NCI-H1436 treated with DMSO at 0.1 percent for 48 hours (cell line): ENCODE measurements around the gene TMEM212.
"Not testable (repeated sequence)": the region's sequence is repeated elsewhere in the genome, so short reads cannot be mapped to it uniquely, and the experiment has no call there.

Experiments
- DNase-seq: peaks from one replicate; lab custom pipeline; 2025; lab: John Stamatoyannopoulos, UW

Gene TMEM212

DNA sequence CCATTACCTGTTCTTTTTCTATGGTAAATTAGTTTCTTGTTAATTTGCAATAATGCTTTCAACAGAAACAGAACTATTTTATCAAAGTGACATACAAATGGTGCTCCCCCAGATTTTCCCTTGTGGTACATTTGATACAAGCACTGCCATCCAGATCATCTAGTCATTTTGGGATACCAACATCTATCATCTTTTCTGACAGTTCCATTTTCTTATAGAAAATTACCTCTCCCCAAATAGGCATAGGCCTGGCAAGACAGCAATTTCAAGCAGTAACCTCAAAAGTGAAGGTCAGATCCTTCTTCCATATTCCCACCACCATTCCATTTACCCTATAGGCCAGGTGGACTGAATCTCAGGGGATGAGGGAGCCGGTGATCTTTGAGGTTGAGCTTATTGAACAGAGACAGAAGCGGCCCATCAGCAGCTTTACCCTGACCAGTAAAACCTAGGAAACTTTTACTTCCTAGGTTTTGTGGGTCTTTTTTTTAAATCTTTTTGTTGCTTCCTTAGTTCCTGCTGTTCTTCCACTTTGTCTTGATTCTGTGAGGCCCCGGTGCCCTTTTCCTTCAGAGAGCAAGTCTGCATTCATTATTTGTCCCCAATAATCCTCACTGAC is 29.8 kb upstream of the TMEM212 start:
- DNase-seq = no peak

DNA sequence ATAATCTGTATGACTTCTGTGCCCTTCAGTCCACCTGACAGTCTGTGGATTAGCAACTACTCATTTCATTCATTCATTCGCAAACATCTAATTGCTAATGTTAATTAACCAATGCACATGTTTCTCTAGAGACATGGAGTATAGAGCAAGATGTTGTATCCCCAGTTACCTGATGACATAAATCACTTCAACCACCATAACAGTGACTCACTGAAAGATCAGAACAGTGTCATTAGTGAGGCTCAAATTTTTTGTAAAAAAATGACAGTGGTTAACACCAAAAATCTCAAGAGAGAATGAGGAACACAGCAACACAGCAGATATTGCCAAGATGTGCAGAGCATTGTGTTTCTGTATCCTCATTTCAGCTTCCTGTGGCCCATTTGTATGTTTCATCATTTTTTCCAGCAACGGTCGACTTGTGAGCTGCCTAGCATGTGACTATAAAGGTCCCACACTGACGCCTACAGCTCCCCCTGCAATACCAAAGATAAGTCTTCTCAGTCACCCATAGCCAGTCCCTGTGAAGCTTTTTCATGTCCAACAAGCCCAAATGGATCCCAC is 29.2 kb upstream of the TMEM212 start:
- DNase-seq = no peak

DNA sequence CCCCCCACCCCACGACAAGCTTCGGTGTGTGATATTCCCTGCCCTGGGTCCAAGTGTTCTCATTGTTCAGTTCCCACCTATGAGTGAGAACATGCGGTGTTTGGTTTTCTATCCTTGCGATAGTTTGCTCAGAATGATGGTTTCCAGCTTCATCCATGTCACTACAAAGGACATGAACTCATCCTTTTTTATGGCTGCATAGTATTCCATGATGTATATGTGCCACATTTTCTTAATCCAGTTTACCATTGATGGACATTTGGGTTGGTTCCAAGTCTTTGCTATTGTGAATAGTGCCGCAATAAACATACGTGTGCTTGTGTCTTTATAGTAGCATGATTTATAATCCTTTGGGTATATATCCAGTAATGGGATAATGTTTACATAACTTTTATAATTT is 28.5 kb upstream of the TMEM212 start:
- not testable (repeated sequence) for DNase-seq

DNA sequence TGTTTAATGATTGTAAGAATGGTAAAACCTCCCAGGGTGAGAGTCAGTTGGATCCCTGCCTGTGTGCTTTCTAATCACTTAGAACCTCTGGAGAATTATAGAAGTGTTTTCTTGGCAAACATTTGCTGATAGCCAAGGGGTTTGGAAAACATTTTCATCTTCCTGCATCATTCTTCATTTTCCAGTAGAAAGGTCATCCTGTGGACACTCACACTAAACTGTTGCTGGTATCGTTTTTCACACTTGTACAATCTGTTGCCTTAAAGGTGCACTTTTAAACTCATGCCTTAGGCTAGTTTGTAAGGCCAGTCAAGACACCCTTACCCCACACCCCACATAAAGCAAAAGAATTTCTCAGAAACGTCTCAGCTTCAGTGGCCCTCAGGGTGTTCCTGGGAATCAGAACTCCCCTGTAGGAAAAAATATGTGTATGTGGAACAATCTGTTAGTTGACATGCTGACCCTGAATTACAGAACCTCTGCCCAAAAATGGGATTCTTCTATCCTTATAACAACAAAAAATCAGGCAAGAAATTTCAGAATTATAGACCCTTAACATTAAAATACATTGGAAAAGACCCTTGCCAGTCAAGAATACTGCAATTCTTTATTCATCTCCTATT is 27.1 kb upstream of the TMEM212 start:
- DNase-seq = no peak

DNA sequence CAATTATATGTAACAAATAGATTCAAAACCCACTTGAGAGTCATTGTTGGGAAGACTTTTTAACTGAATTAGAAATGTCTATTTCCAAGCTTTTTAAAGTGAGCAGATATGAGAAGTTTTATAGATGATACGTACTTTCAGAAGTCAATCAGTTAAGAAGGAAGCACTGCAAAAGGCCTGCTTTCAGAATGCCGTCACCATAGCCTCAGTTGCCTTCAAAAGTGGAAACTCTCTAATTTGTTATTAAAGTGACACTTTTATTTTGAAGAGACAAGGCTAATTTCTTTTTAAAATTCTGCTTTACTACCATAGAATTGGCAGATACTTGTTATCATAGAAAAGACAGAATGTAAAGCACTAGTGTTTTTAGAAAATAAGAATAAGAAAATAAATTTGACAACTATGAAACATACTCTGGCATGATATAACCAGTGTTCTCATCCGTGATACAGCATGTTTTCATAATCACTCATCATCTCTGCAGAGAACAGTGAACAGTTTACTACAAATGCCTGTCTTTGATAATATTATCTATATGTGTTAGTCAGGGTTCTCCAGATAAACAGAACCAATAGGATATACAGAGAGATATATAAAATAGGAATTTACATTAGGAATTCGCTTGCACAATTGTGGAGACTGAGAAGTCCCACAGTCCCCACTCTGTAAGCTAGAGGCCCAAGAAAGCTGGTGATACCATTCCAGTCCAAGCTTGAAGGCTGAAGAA is 25.9 kb upstream of the TMEM212 start:
- no peak for DNase-seq

DNA sequence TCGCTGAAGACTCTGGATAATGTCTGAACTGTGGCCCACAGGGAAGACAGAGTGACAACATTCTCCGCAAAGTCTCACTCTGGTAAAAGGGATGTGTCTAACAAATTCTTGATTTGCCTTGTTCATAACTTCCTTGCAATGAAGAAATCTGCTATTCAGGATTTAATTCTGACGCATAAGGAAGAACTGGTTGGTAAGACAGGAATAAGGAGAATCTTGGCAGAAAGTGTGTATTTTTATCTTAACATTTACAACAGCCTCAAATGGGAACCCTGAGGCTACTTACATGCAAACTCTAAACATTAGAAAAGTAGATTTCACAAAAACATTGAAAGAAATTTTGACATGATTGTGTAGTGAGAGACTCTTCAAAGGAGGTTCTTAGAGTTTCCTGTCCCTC is 22.1 kb upstream of the TMEM212 start:
- DNase-seq = no peak

DNA sequence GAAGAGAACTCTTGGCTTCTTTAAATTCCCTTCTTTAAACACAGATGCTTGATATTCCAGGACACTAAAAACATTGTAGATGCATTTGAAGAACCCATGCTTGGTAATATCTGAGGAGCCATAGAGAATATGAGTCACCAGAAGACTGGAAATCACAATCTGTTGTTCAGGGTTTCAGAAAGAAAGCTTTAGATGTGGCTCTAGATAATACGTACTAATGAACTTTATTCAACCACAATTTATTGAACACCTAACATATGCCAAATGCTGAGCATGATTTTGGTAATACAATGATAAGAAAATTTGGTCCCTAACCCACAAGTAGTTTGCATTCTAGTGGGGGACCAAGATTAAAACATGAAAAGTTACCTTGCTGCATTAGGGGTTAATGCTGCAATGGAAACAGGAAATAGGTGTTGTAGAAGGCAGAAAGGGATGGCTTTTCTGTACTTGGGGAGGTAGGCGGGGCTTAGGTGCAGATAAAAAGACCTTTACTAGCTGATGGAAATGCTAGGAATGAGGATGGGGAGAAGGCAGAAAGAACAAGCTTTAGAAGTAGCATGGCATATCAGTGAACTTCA is 21.3 kb upstream of the TMEM212 start:
- no peak for DNase-seq

DNA sequence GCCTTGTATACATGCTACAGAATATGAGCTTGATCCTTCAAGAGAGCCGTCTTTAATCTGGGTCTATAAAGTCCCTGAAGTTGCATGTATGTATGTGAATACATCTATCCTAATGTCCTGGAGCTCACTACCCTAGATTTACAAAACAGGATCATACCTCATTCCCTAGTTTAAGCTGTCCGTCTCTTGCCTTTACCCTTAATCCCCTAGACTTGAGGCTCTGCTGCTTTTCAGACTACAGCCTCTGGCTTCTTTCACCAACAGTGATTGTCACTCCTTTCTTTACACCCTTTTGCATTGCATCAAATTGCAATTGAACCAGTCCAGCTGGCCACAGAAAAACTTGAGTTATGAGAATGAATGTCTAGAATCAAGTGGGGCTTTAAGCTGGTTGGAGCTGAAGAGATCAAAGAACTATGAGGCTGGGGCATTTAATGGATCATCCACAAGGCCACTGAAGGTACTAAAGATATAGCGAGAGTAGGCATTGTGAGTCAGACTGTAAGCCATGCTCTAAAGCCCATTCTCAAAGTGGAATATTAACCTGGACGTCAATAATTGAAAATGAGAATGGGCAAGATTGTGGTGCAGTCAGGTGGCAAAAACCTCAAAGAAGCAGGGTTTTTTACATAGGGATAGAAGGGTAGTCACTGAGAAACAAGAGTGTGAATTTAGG is 20.6 kb upstream of the TMEM212 start:
- DNase-seq = no peak

DNA sequence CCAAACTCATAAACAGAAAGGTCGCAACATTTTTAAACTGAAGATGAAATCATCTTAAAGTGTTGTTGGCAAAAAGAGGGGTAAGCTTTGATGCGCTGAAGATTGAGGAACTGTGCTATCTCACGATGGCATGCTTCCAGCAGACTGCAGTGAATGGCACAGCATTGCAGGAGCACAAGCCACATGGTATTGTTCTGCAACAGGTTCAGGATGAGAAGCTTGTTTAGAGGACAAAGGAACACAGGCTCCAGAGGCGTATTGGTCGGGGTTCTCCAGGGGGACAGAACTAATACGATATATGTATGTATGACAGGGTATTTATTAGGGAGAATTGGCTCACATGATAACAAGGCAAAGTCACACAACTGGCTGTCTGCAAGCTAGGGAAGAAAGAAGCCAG is 19.0 kb upstream of the TMEM212 start:
- DNase-seq = no peak

DNA sequence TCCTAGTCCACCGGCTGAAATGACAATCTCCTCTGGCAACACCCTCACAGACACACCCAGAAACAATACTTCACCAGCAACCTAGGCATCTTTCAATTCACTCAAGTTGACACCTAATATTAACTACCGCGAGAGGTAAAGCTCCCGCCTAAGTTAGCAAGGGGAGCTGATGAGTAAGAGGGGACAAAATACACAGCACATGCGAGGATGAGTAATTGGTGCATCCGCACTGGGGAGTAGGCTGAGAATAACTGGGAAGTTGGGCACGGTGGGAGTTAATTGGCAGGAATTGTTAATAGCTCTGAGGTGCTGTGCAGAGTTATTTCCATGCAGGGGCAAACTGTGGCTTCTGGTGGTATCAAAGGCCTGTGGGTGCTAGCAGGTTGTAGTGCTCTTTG is 18.3 kb upstream of the TMEM212 start:
- DNase-seq = no peak

DNA sequence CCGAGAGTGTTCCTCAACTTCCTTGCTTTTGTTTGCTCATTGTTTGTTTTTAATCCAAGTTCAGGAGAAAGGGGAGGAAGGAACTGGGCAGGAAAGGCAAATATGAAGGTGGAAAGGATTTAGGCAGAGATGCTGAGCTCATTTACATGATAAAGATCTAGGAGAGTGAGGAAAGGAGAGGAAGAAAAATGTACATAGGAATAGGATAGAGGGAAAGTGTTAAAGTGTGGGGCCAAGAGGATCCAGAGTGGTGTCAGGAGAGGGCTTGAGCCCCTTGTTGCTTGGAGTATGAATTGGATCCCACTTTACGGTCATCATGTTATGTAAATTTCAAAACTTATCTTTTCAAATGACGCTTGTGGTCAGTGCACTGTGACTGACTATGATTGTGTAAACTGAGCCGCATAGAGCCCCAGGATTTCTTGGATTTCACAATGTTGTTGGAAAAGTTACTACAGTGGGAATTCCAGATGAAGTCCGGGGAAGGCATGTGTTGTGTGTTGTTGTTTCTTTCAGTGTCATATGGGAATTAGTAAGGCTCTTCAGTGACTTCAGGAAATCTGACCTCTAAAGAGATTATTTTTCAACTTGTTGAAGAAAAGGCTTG is 17.8 kb upstream of the TMEM212 start:
- no peak for DNase-seq

DNA sequence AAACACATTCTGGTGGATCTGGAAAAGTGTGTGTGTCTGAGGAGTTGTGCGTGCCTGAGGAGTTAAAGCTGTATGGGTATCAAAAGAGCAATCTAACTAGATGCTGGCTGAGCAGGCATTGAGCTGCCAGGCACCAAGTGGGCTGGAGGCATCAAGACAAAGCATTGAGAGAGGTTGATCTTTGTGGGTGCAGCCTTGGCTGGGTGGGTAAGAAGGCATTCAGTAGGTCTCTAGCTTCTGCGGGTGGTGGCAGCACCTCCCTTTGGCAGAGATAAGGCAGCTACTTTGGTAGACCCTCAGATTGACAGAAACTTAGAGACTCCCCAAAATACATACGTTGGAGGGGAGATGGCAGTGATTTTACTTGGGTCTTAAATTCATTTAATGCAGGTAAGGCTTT is 15.8 kb upstream of the TMEM212 start:
- DNase-seq = no peak

DNA sequence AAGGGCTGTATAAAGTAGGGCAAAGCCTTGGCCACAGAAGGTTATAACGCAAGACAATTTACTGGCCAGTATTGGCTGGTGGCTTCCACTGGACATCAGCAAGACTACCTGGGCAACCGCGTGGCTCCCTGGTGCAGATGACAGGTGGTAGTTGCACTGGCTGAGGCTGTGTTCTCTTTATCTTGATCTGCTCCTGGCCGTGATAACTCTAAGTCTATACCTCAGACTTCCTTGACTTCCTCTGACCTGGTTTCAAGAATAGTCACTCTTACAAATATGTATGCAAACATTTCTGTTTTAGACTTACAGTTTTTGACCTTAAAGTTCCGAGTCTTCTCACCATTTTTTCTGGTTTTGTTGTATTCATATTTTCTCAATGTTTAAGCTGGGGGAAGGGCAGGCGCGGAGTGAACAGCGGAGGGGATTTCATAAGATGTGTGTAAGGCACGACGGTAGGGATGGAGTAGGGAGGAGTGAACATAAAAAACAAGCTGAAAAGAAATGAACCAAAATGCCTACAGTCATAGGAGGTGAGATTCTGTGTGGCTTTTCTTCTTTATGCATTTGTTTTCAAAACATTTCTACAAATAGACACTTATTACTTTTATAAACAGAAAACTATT is 15.2 kb upstream of the TMEM212 start:
- no peak for DNase-seq

DNA sequence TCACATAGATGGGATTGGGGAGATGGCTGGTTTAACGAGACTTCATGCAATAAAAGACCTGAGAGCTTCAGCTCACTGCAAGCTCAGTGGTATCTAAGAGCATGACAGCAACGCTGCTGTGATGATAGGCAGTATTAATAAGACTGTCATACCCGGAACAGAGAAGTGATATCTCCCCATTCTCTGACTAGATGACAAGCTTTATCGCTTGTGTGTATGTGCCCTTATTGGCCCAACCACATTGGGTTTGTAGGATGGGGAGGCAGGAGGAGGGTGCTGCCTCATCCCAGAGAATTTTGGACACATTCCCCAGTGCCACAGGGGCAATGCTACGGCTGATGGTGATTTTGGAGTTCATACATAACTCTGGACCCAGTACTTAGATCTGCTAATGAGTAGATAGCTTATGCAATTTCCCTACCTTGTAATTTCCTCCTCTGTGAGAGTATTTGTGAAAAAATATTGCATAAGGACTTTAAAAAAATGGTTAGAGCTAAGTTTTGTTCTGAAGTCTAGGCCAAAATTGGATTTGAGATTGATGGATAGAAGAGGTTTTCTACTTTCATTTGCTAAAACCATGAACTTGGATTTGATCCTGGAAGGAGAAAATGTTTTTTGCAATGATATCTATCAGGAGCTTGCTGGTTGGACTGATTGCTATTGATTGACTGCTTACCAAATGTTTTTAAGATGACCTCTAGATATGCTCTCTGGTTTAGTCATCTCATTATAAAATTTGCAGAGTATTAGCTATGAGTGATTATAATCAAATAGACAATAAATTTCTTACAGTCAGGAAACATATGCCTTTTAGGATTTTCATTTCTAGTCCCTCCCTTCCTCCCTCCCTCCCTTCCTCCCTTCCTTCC is 14.0 kb upstream of the TMEM212 start:
- no peak for DNase-seq

DNA sequence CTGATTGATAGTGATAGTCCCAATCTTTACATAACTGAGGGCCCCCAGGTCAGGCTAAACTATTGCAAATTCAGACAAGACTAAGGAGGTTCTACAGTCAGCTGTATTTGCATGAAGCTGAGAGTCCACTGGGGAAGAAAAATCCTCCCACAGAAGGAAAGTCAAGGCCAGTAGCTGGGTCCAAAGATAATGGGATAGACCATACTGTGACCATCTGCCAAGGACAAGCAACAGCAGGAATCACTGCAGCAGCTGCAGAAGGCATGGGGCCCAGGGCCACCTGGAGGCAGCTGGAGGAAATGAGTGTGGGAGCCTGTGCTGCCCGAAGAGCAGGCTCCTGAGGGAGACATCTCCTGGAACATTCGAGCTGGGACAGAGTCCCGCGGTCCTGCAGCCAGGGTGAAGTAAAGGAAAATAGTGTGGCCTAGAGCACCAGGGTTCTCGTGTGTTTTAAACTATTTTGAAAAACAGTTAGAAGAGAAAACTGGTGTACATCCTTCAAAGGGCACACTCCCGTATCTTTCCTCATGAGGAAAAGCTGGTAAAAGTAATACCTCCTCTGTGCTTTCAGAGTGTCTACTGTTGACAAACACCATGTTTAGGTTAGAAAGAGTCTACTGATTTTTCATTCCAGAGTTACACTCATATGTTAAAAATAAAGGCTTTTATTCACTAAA is 13.2 kb upstream of the TMEM212 start:
- DNase-seq = no peak

DNA sequence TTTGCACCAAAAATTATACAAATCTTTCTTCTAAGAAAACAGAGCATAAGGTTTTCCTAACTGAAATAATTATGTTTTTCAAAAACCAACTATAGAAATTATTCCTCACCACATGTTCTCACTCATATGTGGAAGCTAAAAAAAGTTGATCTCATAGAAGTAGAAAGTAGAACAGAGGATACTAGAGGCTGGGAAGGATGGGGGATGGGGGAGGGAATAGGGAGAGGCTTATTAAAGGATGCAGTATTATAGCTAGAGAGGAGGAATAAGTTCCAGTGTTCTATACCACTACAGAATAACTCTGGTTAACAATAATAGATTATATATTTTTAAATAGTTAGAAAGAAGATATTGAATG is 12.7 kb upstream of the TMEM212 start:
- no peak for DNase-seq

DNA sequence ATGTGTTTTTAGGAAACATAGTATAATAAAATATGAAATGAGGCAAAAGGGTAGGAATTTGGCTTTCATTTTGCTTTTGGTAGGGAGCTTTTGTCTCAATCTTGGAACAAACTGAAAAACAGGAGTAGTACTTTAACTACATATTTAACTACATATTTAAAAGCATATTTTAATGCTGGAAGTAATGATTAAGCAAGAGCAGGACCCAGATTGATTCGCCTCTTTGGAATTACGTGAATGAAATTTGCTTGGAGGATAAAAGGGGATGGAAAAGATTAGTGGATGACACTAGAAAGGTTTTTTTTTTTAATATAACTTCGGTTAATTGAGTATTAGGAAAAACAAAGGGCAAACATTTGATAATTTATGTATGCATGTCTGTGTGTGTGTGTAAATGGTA is 11.2 kb upstream of the TMEM212 start:
- no peak for DNase-seq

DNA sequence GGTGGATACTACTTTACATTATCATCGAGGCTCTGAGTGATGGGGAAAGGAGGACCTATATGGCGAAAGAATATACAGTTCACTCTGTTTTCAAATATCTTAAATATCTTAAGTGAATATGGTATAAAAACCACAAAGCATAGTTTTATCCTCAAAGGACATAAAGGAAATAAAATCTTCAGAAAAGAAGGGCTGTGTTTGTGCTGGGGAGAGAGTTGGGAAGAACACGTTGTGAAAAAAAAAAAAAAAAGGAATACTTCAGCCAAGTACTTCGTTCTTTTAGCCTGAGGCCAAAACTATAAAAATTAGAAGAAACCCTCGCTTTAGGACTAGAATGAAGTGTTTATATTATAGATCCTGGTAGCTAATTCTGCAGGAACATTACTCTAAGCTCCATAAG is 10.2 kb upstream of the TMEM212 start:
- DNase-seq = no peak

DNA sequence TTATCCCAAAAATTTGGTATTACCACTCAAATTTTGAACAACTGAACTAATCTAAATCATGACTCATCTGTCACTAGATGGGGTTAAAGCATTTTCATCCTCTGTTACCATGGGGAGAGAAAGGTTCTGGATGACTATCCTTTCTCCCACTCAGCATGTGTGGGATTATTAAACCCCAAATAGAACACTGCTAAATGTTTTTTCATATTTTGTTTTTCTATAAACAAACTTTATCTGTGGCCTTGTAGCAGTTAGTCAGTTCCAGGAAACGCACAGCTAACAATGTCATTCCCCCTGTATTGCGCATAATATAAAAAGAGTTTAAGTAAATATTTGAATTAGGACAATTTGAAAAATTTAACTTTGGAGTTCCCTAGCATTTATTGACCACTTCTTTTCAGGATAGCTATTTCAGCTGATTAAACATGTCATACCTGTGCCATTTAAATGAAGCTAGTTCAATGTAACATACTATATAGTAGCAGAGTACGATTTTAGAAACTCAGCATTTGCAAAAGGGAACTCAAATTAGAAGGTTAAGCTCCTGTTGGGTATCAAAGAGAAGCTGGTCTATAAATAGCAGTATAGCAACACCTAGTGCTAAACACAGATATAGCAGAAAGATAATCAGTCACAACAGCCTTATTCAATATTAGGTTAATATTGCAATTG is 9.2 kb upstream of the TMEM212 start:
- no peak for DNase-seq

DNA sequence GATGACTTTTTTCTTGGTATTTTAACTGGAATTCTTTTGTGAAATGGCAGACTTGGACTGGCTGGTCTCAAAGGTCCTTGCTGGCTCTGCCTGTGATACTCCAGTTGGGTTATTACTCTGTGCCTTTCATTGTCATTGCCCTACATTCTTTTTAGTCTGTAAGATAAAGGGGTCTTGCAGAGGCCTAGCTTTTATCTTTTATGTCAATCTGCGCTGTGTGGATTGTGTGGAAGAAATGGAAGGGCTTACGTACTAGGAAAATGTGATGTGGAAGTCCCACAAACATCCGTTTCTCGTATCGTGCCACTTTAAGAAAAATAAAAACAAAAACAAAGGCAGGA is 8.7 kb upstream of the TMEM212 start:
- DNase-seq = no peak
